Pancreas (tissue), 10 donors: ENCODE results near the gene CROCC2. TPM values are rescaled to one million over a fixed set of nuclear protein-coding genes. Genes with fewer than 3 reads are reported as not detected.

Experiments used
- ATAC-seq, 4 donors: fragments of 200-7000 bp; cut with Tn5 transposase; one replicate each; pipeline versions ENCODE4 v1.8.0 to v1.9.1; 2020; ENCODE audit warnings: mild to moderate bottlenecking in 4 of 4, moderate library complexity in 4 of 4
- DNase-seq, 6 donors: peaks; one replicate each; pipeline ENCODE4 v3.0.0-alpha.2; 2020
- FAIRE-seq: peaks from 2 replicates; lab custom pipeline; 2012; peaks lifted over from hg19 to GRCh38; lab: Jason Lieb, UNC
- H3K27ac ChIP-seq, 4 donors: fragments of 200-600 bp; sonication (generic); 1 replicate in 3 of 4; 2 replicates in 1 of 4; pipeline versions ENCODE4 v1.5.0 to v1.8.0; 2020
- H3K27me3 ChIP-seq, 4 donors: fragments of 200-600 bp; one replicate each; pipeline ENCODE4 v1.8.0; 2021
- H3K36me3 ChIP-seq, 3 donors: fragments of 200-600 bp; sonication (generic) in 1 of 3; one replicate each; pipeline versions ENCODE4 v1.5.0 to v1.8.0; 2020 to 2021
- H3K4me1 ChIP-seq, 3 donors: fragments of 200-600 bp; one replicate each; pipeline ENCODE4 v1.8.0; 2021
- H3K4me3 ChIP-seq, 4 donors: fragments of 200-600 bp; sonication (generic) in 2 of 4; one replicate each; pipeline versions ENCODE4 v1.5.0 to v1.8.0; 2020 to 2021
- H3K9me3 ChIP-seq, 4 donors: fragments of 200-600 bp; one replicate each; pipeline ENCODE4 v1.8.0; 2021
- CTCF ChIP-seq, 4 donors: fragments of 200-600 bp; sonication (generic) in 3 of 4; IDR thresholded peaks; one replicate each; pipeline versions ENCODE4 v1.5.0 to v1.8.0; 2021; ENCODE audit warnings: antibody characterized with exemption in 4 of 4
- WGBS, 2 donors: extraction: QIAGEN DNeasy Blood & Tissue Kit; methylation state at CpG; one replicate each; pipeline ENCODE4 v1.1.7; 2013; 5-methylcytosine and 5-hydroxymethylcytosine counted together
- intact Hi-C, 3 donors: fragments of 100-400 bp; cut with DNase I; formaldehyde crosslinking; loops; one replicate each; pipeline versions ENCODE4 v1.11.1 to v1.14.2; 2022
- polyA plus RNA-seq, 2 donors: library from polyadenylated mRNA; stranded (reverse); fragments of 200-250 nt; gene quantifications; one replicate each; pipeline ENCODE4 v1.2.3, GENCODE V29; 2013
- total RNA-seq, 6 donors: library from RNA; stranded (reverse); fragmentation: NEBNext Ultra II Directional in 4 of 6; extraction: Animal tissue kit (Norgen Biotek cat#: 25700) in 4 of 6; gene quantifications; one replicate each; pipeline versions ENCODE4 v1.2.1 to v1.2.4, GENCODE V29; 2021 to 2023
- donor health status: healthy with polysubstance abuse.
- donor health status: DM: no; HTN: no; CAD: no; lungs with moderate emphysema.
- donor health status: DM: no; HTN: no; CAD: no.
- donor health status: control.
- donor health status: control.
- donor health status: Bipolar disorder and iron deficiency.
- donor health status: DM: yes; HTN: yes; CAD: no.
- donor health status: DM: no; HTN: no; CAD: no.
- donor health status: DM: no; HTN: no; CAD: no.
- donor health status: DM: yes; HTN: yes; CAD: no.

CROCC2 gene
- total and polyA plus RNA-seq, 8 donors, result 0.04 to 0.05 (median 0.04) TPM; not detected in 5

GRCh38 chr2:240902615-240903041 lies 3.5 kb upstream of the CROCC2 start:
- peak in 2 of 6 donors; percentile 46 to 51 for DNase-seq
- Histone ChIP-seq H3K27me3 (no peaks in the 10 kb centered on the region), H3K4me3 (no peak overlapping the region), H3K9me3 (no peaks in the 10 kb centered on the region), H3K36me3 (no peaks in the 10 kb centered on the region), H3K27ac (no peak overlapping the region), H3K4me1 (no peaks in the 10 kb centered on the region)
- TF ChIP-seq CTCF (IDR thresholded peaks at IDR 0.05), result no peak
- intact Hi-C loops, result no loop called here
- no peak for ATAC-seq
- no peak for FAIRE-seq
- 43 to 61% methylated on average over 7 of the region's 7 CpGs for WGBS, 2 donors

- no peaks in the 10 kb centered on the region for H3K36me3 ChIP-seq
- H3K4me3 ChIP-seq, result no peak overlapping the region
- FAIRE-seq (no peak), ATAC-seq (no peak), DNase-seq (peak in 3 of 6 donors; percentile 20 to 53 (median 49))
- WGBS, 2 donors, result 81 to 89% methylated on average over 34 of the region's 34 CpGs
- TF ChIP-seq CTCF (IDR thresholded peaks at IDR 0.05), result no peak
- no peaks in the 10 kb centered on the region for H3K27me3 ChIP-seq
- intact Hi-C loops, result no loop called here
- H3K27ac ChIP-seq, result no peak overlapping the region
- no peaks in the 10 kb centered on the region for H3K9me3 ChIP-seq
- no peaks in the 10 kb centered on the region for H3K4me1 ChIP-seq
Measured at GRCh38 chr2:240903191-240904060, 2.7 kb upstream of the CROCC2 start.

- ATAC-seq (no peak), DNase-seq (peak in 3 of 6 donors; percentile 15 to 66 (median 49)), FAIRE-seq (no peak)
- H3K4me3 ChIP-seq, result no peak overlapping the region
- H3K27me3 ChIP-seq, result no peaks in the 10 kb centered on the region
- H3K27ac ChIP-seq, result no peak overlapping the region
- intact Hi-C loops, result no loop called here
- no peaks in the 10 kb centered on the region for H3K4me1 ChIP-seq
- no peaks in the 10 kb centered on the region for H3K9me3 ChIP-seq
- no peaks in the 10 kb centered on the region for H3K36me3 ChIP-seq
- WGBS, 2 donors, result 79 to 89% methylated on average over 19 of the region's 19 CpGs
- no peak for TF ChIP-seq CTCF (IDR thresholded peaks at IDR 0.05)
Measured at GRCh38 chr2:240904216-240905175, 1.6 kb upstream of the CROCC2 start.

- H3K27me3 ChIP-seq, result no peaks in the 10 kb centered on the region
- no peaks in the 10 kb centered on the region for H3K36me3 ChIP-seq
- 46 to 53% methylated on average over 13 of the region's 13 CpGs for WGBS, 2 donors
- no peaks in the 10 kb centered on the region for H3K4me1 ChIP-seq
- H3K9me3 ChIP-seq, result no peaks in the 10 kb centered on the region
- TF ChIP-seq CTCF (IDR thresholded peaks at IDR 0.05), result no peak
- no peak for FAIRE-seq
- no peak overlapping the region for H3K27ac ChIP-seq
- intact Hi-C loops, result no loop called here
- H3K4me3 ChIP-seq, result no peak overlapping the region
- peak in 4 of 6 donors; percentile 37 to 79 (median 60) for DNase-seq
- ATAC-seq, result peak in 3 of 4 donors; percentile 57 to 70 (median 58)
Measured at GRCh38 chr2:240905176-240905781, 857 bp upstream of the CROCC2 start.
